Germinal center (tissue), 1 donor: Measurements from ENCODE around the gene CTIF.

Experiments used
- DNase-seq: peaks from one replicate; pipeline ENCODE4 v3.0.0; 2012; ENCODE audit warnings: mixed read lengths, low spot score

The CTIF gene

DNA sequence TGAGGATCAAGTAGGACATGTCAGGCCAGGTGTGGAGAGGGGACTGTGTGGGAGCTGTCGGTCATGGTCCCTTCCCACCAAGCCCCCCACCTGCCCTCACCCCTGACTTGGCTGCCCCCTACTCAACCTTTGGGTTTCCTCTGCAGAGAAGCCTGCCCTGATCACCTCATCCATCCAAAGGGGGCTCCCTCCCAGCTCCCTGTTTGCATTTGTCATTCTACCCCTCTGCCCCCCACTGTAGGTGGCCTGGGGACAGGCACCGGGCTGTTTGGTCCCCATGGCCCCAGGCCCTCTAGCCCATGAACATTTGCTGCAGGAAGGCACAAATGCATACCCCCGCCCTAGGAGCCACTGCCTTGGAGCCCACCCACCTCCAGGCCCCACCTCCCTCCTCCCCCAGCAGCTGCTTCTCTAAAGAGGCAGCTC is 296.9 kb downstream of the CTIF start:
- DNase-seq: no peak

DNA sequence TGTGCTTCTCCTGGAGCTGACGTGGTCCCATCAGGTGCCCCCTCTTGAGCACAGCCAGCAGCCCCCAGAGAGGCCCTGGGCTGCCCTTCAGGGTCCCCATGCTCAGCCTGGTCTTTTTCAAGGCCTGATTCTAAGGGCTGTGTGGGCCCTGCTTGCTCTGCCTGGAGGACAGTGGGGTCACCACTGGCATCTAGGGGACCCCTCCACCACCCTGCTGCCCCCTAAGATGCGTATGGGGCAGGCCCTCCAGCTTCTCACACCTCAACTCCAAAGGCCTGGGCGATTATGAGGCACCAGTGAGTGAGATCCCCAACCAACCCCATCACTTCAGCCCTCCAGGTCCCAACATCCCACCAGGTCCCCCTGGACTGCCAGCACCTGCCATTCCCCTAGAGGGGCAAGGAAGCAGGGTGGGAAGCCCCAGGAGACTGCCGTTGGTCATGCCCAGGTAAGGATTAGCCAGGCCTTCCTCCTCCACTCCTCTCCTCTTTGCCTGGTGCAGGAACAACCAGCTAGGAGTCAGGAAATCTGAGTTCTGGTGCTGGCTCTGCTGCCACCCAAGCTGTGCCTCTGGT is 297.5 kb downstream of the CTIF start:
- no peak for DNase-seq

DNA sequence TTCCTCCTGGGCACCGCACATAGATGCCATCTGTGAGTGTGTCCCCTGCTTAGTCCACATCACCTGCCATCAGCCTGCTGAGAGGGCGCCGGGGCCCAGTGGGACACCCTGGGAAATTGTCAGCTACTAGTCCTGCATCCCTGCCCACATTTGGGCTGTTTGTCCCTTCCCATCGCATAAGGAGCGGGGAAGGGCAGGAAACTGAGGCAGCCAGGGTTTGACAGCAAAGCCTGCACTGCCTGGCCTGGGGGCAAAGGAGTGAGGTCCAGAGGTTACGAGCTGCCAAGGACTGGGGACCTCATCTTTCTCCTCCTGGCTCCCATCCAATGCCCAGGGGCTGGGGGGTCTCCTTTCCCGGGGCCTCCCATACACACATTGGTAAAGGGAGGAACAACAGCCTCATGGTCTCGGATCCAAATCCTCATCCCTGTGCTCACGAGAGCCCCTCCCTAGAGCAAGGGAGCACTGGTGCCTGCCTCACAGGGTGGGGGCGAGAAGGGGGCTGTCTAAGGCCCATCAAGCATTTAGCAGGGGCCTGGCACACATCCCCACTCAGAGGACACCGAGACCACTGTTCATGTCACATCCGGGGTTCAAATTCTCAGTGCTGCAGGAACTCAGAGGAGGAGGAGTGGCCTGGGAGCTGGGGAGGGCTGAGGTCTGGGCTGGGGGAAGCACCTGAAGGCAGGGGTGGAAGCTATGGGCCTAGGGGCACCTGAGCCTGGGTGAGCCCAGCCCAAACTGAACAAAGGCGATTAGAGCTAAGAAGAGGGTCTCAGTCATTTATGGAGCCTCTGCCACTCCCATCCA is 298.2 kb downstream of the CTIF start:
- DNase-seq: no peak

DNA sequence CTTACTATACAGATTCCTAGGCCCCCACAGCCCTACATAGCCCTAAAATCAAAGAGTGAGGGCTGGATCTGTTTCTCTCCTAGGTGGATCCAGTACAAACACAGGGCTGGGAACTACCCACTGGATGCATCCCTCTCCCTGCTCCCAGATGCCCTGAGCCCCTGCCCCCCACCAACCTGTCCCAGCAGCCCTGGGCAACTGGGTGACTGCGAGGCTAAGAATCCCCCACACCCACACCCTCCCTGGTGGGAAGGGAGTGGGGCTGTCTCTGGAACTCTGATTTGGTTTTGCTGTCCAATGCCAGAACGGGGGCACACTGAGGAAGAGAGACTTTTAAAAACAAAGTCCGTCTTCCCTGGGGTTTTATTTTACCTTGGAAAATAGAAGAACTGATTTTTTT is 298.8 kb downstream of the CTIF start:
- no peak for DNase-seq

GRCh38 chr18:48838166-48838775 is 299.4 kb downstream of the CTIF start:
- DNase-seq: no peak

- no peak for DNase-seq
These were observed 300.3 kb downstream of the CTIF start for GRCh38 chr18:48838921-48839818.

DNA sequence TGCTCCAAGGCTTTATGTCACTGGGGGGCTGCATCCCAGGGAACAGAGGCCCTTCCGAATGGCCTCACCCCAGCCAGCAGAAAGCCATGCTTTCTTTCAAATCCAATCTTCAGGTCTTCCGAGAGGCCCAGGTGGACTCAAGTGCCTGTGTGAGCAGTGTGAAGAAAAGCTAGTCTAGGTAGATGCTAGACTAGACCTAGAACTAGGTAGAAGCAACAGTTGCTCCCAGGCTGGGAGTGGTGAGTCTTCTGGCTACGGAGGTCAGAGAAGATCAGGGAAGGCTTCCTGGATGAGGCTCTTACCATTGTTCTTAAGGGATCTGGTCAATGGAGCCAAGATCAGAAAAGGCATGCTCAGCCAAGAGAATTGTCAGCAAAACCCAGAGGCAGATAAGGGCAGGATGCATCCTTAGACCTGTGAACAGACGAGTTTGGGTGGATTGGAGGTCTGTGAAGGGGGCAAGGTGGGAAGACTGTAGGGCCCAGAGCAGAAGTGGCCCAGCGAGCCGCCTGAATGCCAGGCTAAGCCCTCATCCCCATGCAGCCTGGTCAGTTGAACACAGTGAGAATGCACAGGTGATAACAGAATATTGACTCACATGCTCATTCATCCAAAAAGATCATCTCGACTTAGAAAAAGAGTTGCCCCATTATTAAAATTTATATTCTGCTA is 301.1 kb downstream of the CTIF start:
- no peak for DNase-seq

GRCh38 chr18:48840491-48840877 is 301.7 kb downstream of the CTIF start:
- DNase-seq: no peak

DNA sequence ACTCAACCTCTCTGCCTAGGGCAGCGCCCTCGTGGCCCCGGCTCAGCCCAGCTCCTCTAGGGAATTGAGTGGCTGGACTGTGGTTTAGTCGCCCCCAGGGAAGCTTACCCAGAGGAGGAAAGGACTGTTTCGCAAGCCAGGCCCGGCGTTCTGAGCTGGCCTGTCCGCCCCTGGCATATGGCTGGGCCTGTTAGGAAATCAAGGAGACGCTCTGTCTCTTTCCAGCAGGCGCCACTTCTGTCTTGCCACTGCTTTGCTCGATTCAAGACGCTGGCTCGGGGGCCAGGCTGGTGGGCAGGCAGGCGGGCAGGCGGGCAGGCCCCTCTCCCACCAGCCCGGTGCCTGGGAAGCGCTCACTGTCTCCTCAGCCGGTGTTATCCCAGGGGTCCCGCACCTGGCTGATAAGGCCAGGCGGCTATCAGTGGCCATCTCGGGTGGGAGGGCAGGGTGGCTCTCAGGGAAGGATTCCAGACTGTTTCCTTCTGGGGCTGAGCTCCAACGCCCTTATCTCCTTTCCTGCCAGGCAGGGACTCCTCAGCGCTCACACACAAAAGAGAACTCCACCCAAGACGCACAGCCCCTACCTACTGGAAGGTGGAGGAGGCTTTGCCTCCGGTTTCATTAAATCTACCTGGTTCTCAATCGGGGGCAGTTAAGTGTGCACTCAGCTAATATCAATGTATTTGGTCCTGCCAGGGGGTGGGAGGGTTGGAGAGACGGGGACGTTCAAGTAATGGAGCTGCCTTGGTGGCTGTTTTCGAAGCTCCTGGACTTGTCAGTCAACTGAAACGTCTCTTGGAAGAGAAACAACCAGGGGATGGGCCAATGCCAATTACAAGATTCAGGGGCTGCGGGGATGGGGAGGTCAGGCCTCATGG is 302.8 kb downstream of the CTIF start:
- no peak for DNase-seq

GRCh38 chr18:48842259-48843061 is 303.6 kb downstream of the CTIF start:
- DNase-seq: no peak

DNA sequence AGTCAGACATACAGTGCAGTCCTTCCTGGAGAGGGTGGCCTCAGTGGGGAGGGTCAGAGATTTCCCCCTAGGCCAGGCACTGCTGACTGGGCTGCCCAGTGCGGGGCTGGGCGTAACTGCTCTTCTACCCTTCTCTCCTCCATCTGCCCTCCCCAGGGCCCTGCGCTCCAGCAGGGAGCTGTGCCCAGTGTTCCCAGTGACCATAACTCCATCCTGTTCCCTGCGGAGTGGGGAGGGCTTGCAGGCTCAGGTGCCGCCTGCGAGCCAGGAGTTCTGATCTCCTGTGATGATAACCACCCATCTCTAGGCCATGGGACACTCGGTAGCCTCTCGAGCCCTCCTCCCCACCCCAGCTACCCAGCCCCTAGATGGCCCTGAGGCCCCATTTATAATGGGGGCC is 304.3 kb downstream of the CTIF start:
- no peak for DNase-seq

DNA sequence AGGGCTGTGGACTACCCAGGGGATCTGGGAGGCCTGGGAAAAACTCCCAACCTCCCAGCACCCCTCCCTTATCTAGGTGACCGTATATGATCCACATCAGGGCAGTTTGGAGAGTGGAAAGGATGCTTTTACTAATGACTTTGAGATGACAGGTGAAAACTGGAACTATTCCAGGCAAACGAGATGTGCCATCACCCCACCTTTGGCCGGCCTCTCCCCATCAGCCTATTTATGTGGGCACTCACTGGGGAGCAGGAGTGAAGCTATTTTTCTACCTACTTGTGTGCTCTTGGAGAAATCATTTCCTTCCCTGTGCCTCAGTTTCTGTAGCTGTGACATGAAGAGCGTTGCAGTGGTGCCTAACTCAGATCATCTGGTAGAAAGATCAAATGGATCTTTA is 304.8 kb downstream of the CTIF start:
- DNase-seq: no peak

DNA sequence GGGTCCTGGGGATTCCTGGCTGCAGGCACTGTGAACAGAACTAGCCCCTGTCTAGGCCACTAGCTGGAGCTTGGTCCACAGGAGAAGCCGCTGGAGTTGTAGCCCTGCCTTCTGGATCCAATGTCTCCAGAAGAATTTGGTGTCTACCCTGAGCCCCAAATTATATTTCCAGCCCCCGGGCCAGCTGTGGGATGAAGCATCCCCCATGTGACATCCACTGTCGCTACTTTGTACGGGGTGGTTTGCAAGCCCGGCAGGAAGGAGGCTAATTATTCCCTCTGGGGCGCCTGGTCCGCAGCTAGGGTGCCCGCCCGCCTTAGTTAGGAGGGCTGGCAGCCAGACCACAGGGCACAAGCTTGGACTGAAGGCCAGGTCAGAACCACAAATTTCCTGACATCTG is 305.4 kb downstream of the CTIF start:
- DNase-seq: no peak

DNA sequence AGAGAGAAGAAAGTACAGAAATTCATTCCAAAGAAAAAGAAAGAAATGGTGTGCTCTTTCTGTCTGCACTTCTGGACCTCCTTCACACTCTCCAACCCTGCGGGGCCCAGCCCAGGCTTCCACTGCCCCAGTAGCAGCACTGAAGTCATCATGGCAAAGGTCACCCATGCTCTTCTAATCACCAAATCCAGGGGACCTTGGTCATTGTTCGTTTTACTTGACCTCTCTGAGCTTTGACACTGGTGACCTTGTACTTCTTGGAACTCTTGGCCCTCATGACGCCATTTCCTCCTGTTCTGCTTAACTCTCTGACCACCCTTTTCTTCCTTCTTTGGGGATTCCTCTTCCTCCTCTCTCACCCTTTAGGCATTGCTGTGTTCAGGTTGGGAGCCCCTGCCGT is 306.3 kb downstream of the CTIF start:
- DNase-seq: no peak

GRCh38 chr18:48846423-48846932 is 307.6 kb downstream of the CTIF start:
- DNase-seq: no peak

- DNase-seq: no peak
These were observed 309.1 kb downstream of the CTIF start for GRCh38 chr18:48847807-48848486.

DNA sequence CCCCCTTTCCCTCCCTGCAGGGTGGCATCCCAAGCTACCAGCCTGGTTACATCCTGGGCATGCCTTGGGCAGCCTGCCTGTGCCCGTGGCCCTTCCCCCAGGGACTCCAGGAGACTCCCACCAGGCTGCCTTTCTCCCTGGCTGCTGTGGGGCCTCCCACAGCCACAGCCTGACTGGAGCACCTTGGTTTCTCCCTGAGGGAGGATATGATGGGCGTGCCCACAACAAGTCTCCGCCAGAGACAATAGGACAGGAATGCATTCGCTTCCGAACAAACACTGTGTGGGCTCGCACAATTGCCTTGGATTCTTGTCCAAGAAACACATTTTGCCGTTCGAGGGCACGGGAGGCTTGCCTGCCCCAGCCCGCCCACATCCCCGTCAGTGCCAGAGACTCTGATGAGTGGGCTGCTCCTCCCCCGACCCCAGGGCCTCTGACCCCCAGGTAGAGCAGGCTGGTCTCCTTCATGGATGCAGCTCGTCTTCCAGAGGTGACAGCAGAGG is 309.9 kb downstream of the CTIF start:
- DNase-seq: no peak

- DNase-seq: no peak
These were observed 312.2 kb downstream of the CTIF start for GRCh38 chr18:48850822-48851598.
